Panc1 (cell line): ENCODE results near the gene SSR1.

Experiments used
- POLR2AphosphoS5 ChIP-seq: IDR thresholded peaks from 2 replicates; pipeline ENCODE4 v1.6.1; 2012; ENCODE audit warnings: mild to moderate bottlenecking, low read depth, low read length, moderate library complexity
- SIN3A ChIP-seq: IDR thresholded peaks from 2 replicates; pipeline ENCODE4 v1.6.1; 2012; ENCODE audit warnings: low read depth, mild to moderate bottlenecking, low read length, moderate library complexity, borderline replicate concordance; ENCODE audit not compliant: insufficient read depth
- TCF7L2 ChIP-seq: IDR thresholded peaks from 2 replicates; pipeline ENCODE4 v1.6.1; 2011; ENCODE audit warnings: mild to moderate bottlenecking, low read depth, low read length, inconsistent platforms
- TF ChIP-seq, protein P1 (sequence below): fragments of 450-650 bp; IDR thresholded peaks from 2 replicates; pipeline ENCODE4 v1.5.1; 2017; ENCODE audit warnings: mild to moderate bottlenecking
- TF ChIP-seq, protein P2 (sequence below), 2 experiments: IDR thresholded peaks; 2 replicates each; pipeline ENCODE4 v1.6.1; 2011 to 2012; ENCODE audit warnings: low read depth in 2 of 2, control low read depth in 1 of 2, low read length in 1 of 2, mild to moderate bottlenecking in 1 of 2, moderate library complexity in 1 of 2; ENCODE audit not compliant: insufficient read depth in 1 of 2

DNA sequence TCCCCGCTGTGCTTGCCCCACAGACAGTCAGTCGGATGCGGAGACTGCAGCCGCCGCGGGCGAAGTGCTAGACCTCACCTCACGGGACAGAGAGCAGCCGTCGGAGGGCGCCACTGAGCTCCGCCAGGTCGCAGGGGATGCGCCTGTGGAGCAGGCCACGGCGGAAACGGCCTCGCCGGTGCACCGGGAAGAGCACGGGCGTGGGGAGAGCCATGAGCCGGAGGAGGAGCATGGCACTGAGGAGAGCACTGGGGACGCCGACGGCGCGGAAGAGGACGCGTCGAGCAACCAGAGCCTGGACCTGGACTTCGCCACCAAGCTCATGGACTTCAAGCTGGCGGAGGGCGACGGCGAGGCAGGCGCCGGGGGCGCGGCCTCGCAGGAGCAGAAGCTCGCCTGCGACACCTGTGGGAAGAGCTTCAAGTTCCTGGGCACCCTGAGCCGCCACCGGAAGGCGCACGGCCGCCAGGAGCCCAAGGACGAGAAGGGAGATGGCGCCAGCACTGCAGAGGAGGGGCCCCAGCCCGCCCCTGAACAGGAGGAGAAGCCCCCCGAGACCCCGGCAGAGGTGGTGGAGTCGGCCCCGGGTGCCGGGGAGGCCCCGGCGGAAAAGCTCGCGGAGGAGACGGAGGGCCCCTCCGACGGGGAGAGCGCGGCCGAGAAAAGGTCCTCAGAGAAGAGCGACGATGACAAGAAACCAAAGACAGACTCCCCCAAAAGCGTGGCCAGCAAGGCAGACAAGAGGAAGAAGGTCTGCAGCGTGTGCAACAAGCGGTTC is 66.4 kb downstream of the SSR1 start:
- TF ChIP-seq, protein P1, sequence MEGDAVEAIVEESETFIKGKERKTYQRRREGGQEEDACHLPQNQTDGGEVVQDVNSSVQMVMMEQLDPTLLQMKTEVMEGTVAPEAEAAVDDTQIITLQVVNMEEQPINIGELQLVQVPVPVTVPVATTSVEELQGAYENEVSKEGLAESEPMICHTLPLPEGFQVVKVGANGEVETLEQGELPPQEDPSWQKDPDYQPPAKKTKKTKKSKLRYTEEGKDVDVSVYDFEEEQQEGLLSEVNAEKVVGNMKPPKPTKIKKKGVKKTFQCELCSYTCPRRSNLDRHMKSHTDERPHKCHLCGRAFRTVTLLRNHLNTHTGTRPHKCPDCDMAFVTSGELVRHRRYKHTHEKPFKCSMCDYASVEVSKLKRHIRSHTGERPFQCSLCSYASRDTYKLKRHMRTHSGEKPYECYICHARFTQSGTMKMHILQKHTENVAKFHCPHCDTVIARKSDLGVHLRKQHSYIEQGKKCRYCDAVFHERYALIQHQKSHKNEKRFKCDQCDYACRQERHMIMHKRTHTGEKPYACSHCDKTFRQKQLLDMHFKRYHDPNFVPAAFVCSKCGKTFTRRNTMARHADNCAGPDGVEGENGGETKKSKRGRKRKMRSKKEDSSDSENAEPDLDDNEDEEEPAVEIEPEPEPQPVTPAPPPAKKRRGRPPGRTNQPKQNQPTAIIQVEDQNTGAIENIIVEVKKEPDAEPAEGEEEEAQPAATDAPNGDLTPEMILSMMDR: no peak
- TF ChIP-seq POLR2AphosphoS5 (no peak), SIN3A (no peak), TCF7L2 (no peak)
- TF ChIP-seq, protein P2, sequence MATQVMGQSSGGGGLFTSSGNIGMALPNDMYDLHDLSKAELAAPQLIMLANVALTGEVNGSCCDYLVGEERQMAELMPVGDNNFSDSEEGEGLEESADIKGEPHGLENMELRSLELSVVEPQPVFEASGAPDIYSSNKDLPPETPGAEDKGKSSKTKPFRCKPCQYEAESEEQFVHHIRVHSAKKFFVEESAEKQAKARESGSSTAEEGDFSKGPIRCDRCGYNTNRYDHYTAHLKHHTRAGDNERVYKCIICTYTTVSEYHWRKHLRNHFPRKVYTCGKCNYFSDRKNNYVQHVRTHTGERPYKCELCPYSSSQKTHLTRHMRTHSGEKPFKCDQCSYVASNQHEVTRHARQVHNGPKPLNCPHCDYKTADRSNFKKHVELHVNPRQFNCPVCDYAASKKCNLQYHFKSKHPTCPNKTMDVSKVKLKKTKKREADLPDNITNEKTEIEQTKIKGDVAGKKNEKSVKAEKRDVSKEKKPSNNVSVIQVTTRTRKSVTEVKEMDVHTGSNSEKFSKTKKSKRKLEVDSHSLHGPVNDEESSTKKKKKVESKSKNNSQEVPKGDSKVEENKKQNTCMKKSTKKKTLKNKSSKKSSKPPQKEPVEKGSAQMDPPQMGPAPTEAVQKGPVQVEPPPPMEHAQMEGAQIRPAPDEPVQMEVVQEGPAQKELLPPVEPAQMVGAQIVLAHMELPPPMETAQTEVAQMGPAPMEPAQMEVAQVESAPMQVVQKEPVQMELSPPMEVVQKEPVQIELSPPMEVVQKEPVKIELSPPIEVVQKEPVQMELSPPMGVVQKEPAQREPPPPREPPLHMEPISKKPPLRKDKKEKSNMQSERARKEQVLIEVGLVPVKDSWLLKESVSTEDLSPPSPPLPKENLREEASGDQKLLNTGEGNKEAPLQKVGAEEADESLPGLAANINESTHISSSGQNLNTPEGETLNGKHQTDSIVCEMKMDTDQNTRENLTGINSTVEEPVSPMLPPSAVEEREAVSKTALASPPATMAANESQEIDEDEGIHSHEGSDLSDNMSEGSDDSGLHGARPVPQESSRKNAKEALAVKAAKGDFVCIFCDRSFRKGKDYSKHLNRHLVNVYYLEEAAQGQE (IDR thresholded peaks at IDR 0.05; ENCODE audit: insufficient read depth in 1 of 2, low read depth in 2 of 2, low read length in 1 of 2): no peak
